Measurements from ENCODE around the gene ZFP91.

DNA sequence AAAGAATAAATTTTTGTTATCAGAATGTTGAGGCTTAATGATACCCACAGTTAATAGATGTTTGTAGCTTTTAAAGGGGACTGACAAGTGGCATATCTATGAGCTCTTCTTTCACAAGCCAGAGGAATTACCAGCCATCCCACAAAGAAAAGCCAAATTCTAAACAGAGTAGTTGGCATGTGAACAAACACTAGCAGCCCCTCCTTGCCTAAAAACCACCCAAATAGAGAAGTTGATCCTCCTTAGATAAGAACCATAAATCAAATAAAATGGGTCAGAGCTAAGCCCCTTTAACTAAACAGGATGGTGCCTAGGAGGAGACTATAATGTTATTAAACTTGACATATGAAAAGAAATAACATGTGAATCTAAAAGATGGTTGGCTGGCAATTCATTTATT is 14.6 kb upstream of the ZFP91 start:
- TF ChIP-seq POLR2A (IDR thresholded peaks at IDR 0.05; ENCODE audit: low read length) (no peak), CEBPB (IDR thresholded peaks at IDR 0.05) (no peak), POLR2AphosphoS2 (conservative IDR thresholded peaks at IDR 0.05; ENCODE audit: low read length) (no peak), EHMT2 (IDR thresholded peaks at IDR 0.05; ENCODE audit: low read depth) (no peak), MAFK (IDR thresholded peaks at IDR 0.05; ENCODE audit: partially characterized antibody) (no peak), RCOR1 (IDR thresholded peaks at IDR 0.05; ENCODE audit: low read depth, low read length) (no peak), CHD2 (IDR thresholded peaks at IDR 0.05; ENCODE audit: low read length, partially characterized antibody) (no peak), EP300 (IDR thresholded peaks at IDR 0.05) (no peak), MYC (IDR thresholded peaks at IDR 0.05; ENCODE audit: borderline replicate concordance, low read length) (no peak)
- TF ChIP-seq, protein P1, sequence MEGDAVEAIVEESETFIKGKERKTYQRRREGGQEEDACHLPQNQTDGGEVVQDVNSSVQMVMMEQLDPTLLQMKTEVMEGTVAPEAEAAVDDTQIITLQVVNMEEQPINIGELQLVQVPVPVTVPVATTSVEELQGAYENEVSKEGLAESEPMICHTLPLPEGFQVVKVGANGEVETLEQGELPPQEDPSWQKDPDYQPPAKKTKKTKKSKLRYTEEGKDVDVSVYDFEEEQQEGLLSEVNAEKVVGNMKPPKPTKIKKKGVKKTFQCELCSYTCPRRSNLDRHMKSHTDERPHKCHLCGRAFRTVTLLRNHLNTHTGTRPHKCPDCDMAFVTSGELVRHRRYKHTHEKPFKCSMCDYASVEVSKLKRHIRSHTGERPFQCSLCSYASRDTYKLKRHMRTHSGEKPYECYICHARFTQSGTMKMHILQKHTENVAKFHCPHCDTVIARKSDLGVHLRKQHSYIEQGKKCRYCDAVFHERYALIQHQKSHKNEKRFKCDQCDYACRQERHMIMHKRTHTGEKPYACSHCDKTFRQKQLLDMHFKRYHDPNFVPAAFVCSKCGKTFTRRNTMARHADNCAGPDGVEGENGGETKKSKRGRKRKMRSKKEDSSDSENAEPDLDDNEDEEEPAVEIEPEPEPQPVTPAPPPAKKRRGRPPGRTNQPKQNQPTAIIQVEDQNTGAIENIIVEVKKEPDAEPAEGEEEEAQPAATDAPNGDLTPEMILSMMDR (IDR thresholded peaks at IDR 0.05) = no peak
- TF ChIP-seq, protein P2, sequence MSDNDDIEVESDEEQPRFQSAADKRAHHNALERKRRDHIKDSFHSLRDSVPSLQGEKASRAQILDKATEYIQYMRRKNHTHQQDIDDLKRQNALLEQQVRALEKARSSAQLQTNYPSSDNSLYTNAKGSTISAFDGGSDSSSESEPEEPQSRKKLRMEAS (IDR thresholded peaks at IDR 0.05) = no peak
- TF ChIP-seq, protein P3, sequence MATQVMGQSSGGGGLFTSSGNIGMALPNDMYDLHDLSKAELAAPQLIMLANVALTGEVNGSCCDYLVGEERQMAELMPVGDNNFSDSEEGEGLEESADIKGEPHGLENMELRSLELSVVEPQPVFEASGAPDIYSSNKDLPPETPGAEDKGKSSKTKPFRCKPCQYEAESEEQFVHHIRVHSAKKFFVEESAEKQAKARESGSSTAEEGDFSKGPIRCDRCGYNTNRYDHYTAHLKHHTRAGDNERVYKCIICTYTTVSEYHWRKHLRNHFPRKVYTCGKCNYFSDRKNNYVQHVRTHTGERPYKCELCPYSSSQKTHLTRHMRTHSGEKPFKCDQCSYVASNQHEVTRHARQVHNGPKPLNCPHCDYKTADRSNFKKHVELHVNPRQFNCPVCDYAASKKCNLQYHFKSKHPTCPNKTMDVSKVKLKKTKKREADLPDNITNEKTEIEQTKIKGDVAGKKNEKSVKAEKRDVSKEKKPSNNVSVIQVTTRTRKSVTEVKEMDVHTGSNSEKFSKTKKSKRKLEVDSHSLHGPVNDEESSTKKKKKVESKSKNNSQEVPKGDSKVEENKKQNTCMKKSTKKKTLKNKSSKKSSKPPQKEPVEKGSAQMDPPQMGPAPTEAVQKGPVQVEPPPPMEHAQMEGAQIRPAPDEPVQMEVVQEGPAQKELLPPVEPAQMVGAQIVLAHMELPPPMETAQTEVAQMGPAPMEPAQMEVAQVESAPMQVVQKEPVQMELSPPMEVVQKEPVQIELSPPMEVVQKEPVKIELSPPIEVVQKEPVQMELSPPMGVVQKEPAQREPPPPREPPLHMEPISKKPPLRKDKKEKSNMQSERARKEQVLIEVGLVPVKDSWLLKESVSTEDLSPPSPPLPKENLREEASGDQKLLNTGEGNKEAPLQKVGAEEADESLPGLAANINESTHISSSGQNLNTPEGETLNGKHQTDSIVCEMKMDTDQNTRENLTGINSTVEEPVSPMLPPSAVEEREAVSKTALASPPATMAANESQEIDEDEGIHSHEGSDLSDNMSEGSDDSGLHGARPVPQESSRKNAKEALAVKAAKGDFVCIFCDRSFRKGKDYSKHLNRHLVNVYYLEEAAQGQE (IDR thresholded peaks at IDR 0.05) = no peak
- TF ChIP-seq, protein P4, sequence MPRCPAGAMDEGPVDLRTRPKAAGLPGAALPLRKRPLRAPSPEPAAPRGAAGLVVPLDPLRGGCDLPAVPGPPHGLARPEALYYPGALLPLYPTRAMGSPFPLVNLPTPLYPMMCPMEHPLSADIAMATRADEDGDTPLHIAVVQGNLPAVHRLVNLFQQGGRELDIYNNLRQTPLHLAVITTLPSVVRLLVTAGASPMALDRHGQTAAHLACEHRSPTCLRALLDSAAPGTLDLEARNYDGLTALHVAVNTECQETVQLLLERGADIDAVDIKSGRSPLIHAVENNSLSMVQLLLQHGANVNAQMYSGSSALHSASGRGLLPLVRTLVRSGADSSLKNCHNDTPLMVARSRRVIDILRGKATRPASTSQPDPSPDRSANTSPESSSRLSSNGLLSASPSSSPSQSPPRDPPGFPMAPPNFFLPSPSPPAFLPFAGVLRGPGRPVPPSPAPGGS (IDR thresholded peaks at IDR 0.05) = no peak
